DOHH2 (cell line): ENCODE measurements around the gene MRPS12.

Experiments used
- H3F3A ChIP-seq: fragments of 200-600 bp; sonication (generic), shearing (Covaris generic); 2 replicates; pipeline ENCODE4 v1.6.0; 2016; ENCODE audit warnings: antibody characterized with exemption, mild to moderate bottlenecking; ENCODE audit not compliant: control insufficient read depth, insufficient read depth
- H3K27ac ChIP-seq: fragments of 200-600 bp; sonication (generic); 2 replicates; pipeline ENCODE4 v1.5.1; 2014; ENCODE audit warnings: low read depth, mild to moderate bottlenecking, low read length, moderate library complexity
- H3K27me3 ChIP-seq: fragments of 200-600 bp; sonication (generic); 2 replicates; pipeline ENCODE4 v1.6.1; 2014; ENCODE audit warnings: mild to moderate bottlenecking, low read length, mixed read lengths; ENCODE audit not compliant: control insufficient read depth
- H3K36me3 ChIP-seq: fragments of 200-600 bp; sonication (generic); 2 replicates; pipeline ENCODE4 v1.6.1; 2014; ENCODE audit warnings: mild to moderate bottlenecking, low read length, moderate library complexity, mixed read lengths; ENCODE audit not compliant: control insufficient read depth
- H3K4me1 ChIP-seq: fragments of 200-600 bp; sonication (generic); 2 replicates; pipeline ENCODE4 v1.6.1; 2014; ENCODE audit warnings: mild to moderate bottlenecking, low read length, mixed read lengths; ENCODE audit not compliant: control insufficient read depth
- H3K4me2 ChIP-seq: fragments of 200-600 bp; sonication (generic); 2 replicates; pipeline ENCODE4 v1.6.0; 2014; ENCODE audit warnings: mild to moderate bottlenecking, low read length, moderate library complexity
- H3K4me3 ChIP-seq: fragments of 200-600 bp; sonication (generic); 2 replicates; pipeline ENCODE4 v1.5.1; 2014; ENCODE audit warnings: mild to moderate bottlenecking, low read length, mixed read lengths
- H3K79me2 ChIP-seq: fragments of 200-600 bp; sonication (generic); 2 replicates; pipeline ENCODE4 v1.6.1; 2014; ENCODE audit warnings: mild to moderate bottlenecking, low read length, mixed read lengths; ENCODE audit not compliant: control insufficient read depth
- H3K9me2 ChIP-seq: fragments of 200-600 bp; sonication (generic); replicated peaks from 2 replicates; pipeline ENCODE4 v1.6.1; 2014; ENCODE audit warnings: mild to moderate bottlenecking, low read length, mixed read lengths; ENCODE audit not compliant: control insufficient read depth
- H3K9me3 ChIP-seq: fragments of 200-600 bp; sonication (generic); 2 replicates; pipeline ENCODE4 v1.6.1; 2014; ENCODE audit warnings: antibody characterized with exemption, low read length, mixed read lengths; ENCODE audit not compliant: control insufficient read depth, insufficient read depth
- H4K20me1 ChIP-seq: fragments of 200-600 bp; sonication (generic); 2 replicates; pipeline ENCODE4 v1.6.0; 2014; ENCODE audit warnings: low read depth, mild to moderate bottlenecking, antibody characterized with exemption, low read length, moderate library complexity; ENCODE audit not compliant: control insufficient read depth, insufficient read depth
- EZH2phosphoT487 ChIP-seq: fragments of 200-600 bp; sonication (generic); IDR thresholded peaks from 2 replicates; pipeline ENCODE4 v1.6.1; 2017; ENCODE audit warnings: borderline replicate concordance, mild to moderate bottlenecking, antibody characterized with exemption, low read length, moderate library complexity, mixed read lengths
- TF ChIP-seq, protein P1 (sequence below): fragments of 200-600 bp; sonication (generic); IDR thresholded peaks from one replicate; pipeline ENCODE4 v1.5.1; 2014; ENCODE audit warnings: antibody characterized with exemption, mild to moderate bottlenecking, low read depth, low read length; ENCODE audit not compliant: poor library complexity, severe bottlenecking

Gene MRPS12

GRCh38 chr19:38951187-38951586 lies 20.4 kb downstream of the MRPS12 start:
- H3K4me3 ChIP-seq: no peak overlapping the region
- peaks cover 10% of the 10 kb centered on the region; the same call in 1 of the 2 replicates for H3K27me3 ChIP-seq
- H3K4me1 ChIP-seq: no peaks in the 10 kb centered on the region
- no peaks in the 10 kb centered on the region for H3F3A ChIP-seq
- no peak overlapping the region for H3K4me2 ChIP-seq
- no peak overlapping the region for H3K27ac ChIP-seq
- no peaks in the 10 kb centered on the region for H3K36me3 ChIP-seq
- TF ChIP-seq, protein P1, sequence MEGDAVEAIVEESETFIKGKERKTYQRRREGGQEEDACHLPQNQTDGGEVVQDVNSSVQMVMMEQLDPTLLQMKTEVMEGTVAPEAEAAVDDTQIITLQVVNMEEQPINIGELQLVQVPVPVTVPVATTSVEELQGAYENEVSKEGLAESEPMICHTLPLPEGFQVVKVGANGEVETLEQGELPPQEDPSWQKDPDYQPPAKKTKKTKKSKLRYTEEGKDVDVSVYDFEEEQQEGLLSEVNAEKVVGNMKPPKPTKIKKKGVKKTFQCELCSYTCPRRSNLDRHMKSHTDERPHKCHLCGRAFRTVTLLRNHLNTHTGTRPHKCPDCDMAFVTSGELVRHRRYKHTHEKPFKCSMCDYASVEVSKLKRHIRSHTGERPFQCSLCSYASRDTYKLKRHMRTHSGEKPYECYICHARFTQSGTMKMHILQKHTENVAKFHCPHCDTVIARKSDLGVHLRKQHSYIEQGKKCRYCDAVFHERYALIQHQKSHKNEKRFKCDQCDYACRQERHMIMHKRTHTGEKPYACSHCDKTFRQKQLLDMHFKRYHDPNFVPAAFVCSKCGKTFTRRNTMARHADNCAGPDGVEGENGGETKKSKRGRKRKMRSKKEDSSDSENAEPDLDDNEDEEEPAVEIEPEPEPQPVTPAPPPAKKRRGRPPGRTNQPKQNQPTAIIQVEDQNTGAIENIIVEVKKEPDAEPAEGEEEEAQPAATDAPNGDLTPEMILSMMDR: no peak
- no peak for TF ChIP-seq EZH2phosphoT487
- H3K9me3 ChIP-seq: no peaks in the 10 kb centered on the region
- H3K9me2 ChIP-seq: no peaks in the 10 kb centered on the region
- no peaks in the 10 kb centered on the region for H4K20me1 ChIP-seq
- no peaks in the 10 kb centered on the region for H3K79me2 ChIP-seq

DNA sequence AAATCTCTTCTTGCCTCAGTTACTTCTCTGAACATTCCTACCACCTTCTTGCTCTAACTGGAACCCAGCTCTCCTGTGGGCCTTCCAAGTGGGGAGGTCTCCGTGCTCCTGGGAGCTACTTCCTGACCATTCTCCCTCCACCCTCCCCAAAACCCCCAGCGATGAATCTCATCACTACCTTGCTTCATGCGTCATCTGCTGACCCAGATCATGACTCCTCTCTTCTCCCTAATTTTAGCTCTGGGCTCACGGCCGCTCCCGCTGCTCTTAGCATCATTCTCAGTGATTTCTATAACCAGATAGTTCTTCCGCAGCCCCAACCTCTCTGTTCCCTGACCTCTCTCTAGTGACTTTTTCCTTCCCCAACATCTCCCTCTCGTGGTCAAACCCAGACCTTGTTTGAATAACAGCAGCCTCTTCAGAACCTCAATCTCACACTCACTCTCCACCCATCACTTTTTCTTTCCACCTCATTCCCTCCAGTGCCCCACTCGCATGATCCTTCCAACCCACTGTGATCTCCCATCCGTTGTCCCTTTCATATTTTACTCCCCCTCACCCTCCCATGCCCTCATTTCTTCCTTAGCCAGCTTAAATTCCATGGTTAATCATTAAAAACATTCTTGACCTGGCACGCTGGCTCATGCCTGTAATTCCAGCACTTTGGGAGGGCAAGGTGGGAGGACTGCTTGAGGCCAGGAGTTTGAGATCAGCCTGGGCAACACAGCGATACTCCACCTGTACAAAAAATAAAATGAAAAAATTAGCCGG lies 21.8 kb downstream of the MRPS12 start:
- H3K36me3 ChIP-seq: no peaks in the 10 kb centered on the region
- no peaks in the 10 kb centered on the region for H3K79me2 ChIP-seq
- H3K4me2 ChIP-seq: 0 out of 2 replicates have a peak overlapping the region, but pooled peaks have one; percentile 22
- H4K20me1 ChIP-seq: no peaks in the 10 kb centered on the region
- no peaks in the 10 kb centered on the region for H3F3A ChIP-seq
- H3K9me2 ChIP-seq: no peaks in the 10 kb centered on the region
- no peak overlapping the region for H3K27ac ChIP-seq
- H3K9me3 ChIP-seq: no peaks in the 10 kb centered on the region
- no peaks in the 10 kb centered on the region for H3K4me1 ChIP-seq
- H3K4me3 ChIP-seq: no peak overlapping the region
- no peak for TF ChIP-seq EZH2phosphoT487
- TF ChIP-seq, protein P1: peak; percentile 55
- peaks cover 10% of the 10 kb centered on the region; the same call in 1 of the 2 replicates for H3K27me3 ChIP-seq

- Histone ChIP-seq H3K4me3 (no peak overlapping the region), H3K79me2 (no peaks in the 10 kb centered on the region), H4K20me1 (no peaks in the 10 kb centered on the region), H3K4me1 (no peaks in the 10 kb centered on the region), H3F3A (no peaks in the 10 kb centered on the region), H3K9me3 (no peaks in the 10 kb centered on the region), H3K36me3 (no peaks in the 10 kb centered on the region), H3K9me2 (no peaks in the 10 kb centered on the region), H3K27ac (no peak overlapping the region), H3K4me2 (no peak overlapping the region), H3K27me3 (peaks cover 10% of the 10 kb centered on the region; the same call in 1 of the 2 replicates)
- no peak for TF ChIP-seq EZH2phosphoT487
- TF ChIP-seq, protein P1: no peak
These were observed 22.9 kb downstream of the MRPS12 start for GRCh38 chr19:38953677-38954076.
